HCT116 (cell line): ENCODE measurements around the gene CTSW. TPM values are rescaled to one million over a fixed set of nuclear protein-coding genes. Genes with fewer than 3 reads are reported as not detected.
A peak's percentile ranks its signal among the peaks of the same experiment; 100 is the strongest.

Source experiments
- ATAC-seq: fragments of 200-7000 bp; cut with Tn5 transposase; 2 replicates; pipeline ENCODE4 v1.9.1; 2020; ENCODE audit warnings: mild to moderate bottlenecking, moderate library complexity
- BruUV-seq: library from RNA; stranded (reverse); fragments of 400-500 nt; replicated peaks from 2 replicates; lab custom pipeline; 2021; lab: Mats Ljungman, UMichigan
- CTCF ChIA-PET: fragments of 300-600 bp; sonication (Branson Sonifier 250); formaldehyde crosslinking; loops from one replicate; lab custom pipeline; 2021; ENCODE audit warnings: antibody characterized with exemption; lab: Charles Lee
- POLR2A ChIA-PET: fragments of 300-600, 350-600 bp; sonication (Branson Sonifier 250); formaldehyde crosslinking; loops from one replicate; lab custom pipeline; 2021; ENCODE audit warnings: antibody characterized with exemption; lab: Charles Lee
- RAD21 ChIA-PET, 2 experiments: fragments of 300-600 bp; sonication (Branson Sonifier 250); formaldehyde crosslinking; loops; one replicate each; lab custom pipeline; 2023; ENCODE audit warnings: low total read pairs in 2 of 2; ENCODE audit not compliant: uncharacterized antibody in 2 of 2, unreplicated experiment in 2 of 2, low non-redundant PET in 1 of 2; lab: Charles Lee
- DNase-seq: peaks from one replicate; pipeline ENCODE4 v3.0.0-alpha.2; 2010; ENCODE audit warnings: low read depth, low spot score
- H2AFZ ChIP-seq: fragments of 200-600 bp; shearing (Covaris generic), sonication (generic); 2 replicates; pipeline ENCODE4 v1.6.1; 2017; ENCODE audit warnings: low read depth, mixed run types, mixed read lengths, antibody characterized with exemption, low read length; ENCODE audit not compliant: poor library complexity, severe bottlenecking
- H3K27ac ChIP-seq: 2 replicates; pipeline ENCODE4 v1.5.1; 2012; ENCODE audit warnings: low read depth, low read length
- H3K27me3 ChIP-seq: fragments of 200-600 bp; sonication (generic); 2 replicates; pipeline ENCODE4 v1.6.1; 2016; ENCODE audit warnings: mixed run types, low read length, mixed read lengths; ENCODE audit not compliant: insufficient read depth
- H3K36me3 ChIP-seq, 2 experiments: fragments of 200-500 bp in 1 of 2; fragments of 200-600 bp in 1 of 2; sonication (Bioruptor generic) in 1 of 2; sonication (generic) in 1 of 2; 2 replicates each; pipeline versions ENCODE4 v1.5.1 to v1.6.1; 2014 to 2016; ENCODE audit warnings: low read length in 2 of 2, inconsistent platforms in 1 of 2, mixed read lengths in 1 of 2, mixed run types in 1 of 2; ENCODE audit not compliant: insufficient read depth in 2 of 2, control insufficient read depth in 1 of 2
- H3K4me1 ChIP-seq, 2 experiments: fragments of 200-600 bp in 1 of 2; sonication (generic) in 1 of 2; 2 replicates each; pipeline versions ENCODE4 v1.5.1 to v1.6.1; 2012 to 2017; ENCODE audit warnings: low read length in 2 of 2, inconsistent platforms in 1 of 2, mild to moderate bottlenecking in 1 of 2, mixed read lengths in 1 of 2, mixed run types in 1 of 2, moderate library complexity in 1 of 2; ENCODE audit not compliant: insufficient read depth in 2 of 2, control insufficient read depth in 1 of 2
- H3K4me2 ChIP-seq: fragments of 200-600 bp; sonication (generic); 2 replicates; pipeline ENCODE4 v1.6.1; 2017; ENCODE audit warnings: mixed run types, low read length, mixed read lengths
- H3K4me3 ChIP-seq, 2 experiments: fragments of 200-600 bp in 1 of 2; sonication (generic) in 1 of 2; replicated peaks in 1 of 2; 2 replicates each; pipeline ENCODE4 v1.5.1; 2011 to 2016; ENCODE audit warnings: low read length in 2 of 2, control low read depth in 1 of 2, low read depth in 1 of 2, mild to moderate bottlenecking in 1 of 2, mixed read lengths in 1 of 2, mixed run types in 1 of 2
- H3K79me2 ChIP-seq: fragments of 200-600 bp; sonication (generic); 2 replicates; pipeline ENCODE4 v1.6.1; 2017; ENCODE audit warnings: mild to moderate bottlenecking, mixed run types, low read length, moderate library complexity, mixed read lengths; ENCODE audit not compliant: insufficient read depth
- H3K9ac ChIP-seq: fragments of 200-600 bp; sonication (generic); 2 replicates; pipeline ENCODE4 v1.6.1; 2016; ENCODE audit warnings: low read length, mixed read lengths
- H3K9me2 ChIP-seq: fragments of 200-600 bp; sonication (generic), shearing (Covaris generic); 2 replicates; pipeline ENCODE4 v1.6.1; 2017; ENCODE audit warnings: mixed run types, mild to moderate bottlenecking, moderate library complexity; ENCODE audit not compliant: insufficient read depth
- H3K9me3 ChIP-seq, 2 experiments: fragments of 200-500 bp in 1 of 2; fragments of 200-600 bp in 1 of 2; sonication (Bioruptor generic) in 1 of 2; sonication (generic) in 1 of 2; 2 replicates each; pipeline ENCODE4 v1.6.1; 2014 to 2017; ENCODE audit warnings: low read length in 2 of 2, mixed read lengths in 2 of 2, inconsistent platforms in 1 of 2, low read depth in 1 of 2, mild to moderate bottlenecking in 1 of 2, mixed run types in 1 of 2, moderate library complexity in 1 of 2; ENCODE audit not compliant: control insufficient read depth in 1 of 2, insufficient read depth in 1 of 2
- H4K20me1 ChIP-seq: fragments of 200-600 bp; sonication (generic), shearing (Covaris generic); 2 replicates; pipeline ENCODE4 v1.6.1; 2017; ENCODE audit warnings: mixed run types, mild to moderate bottlenecking, moderate library complexity; ENCODE audit not compliant: insufficient read depth
- EZH2 ChIP-seq: fragments of 200-600 bp; sonication (generic); IDR thresholded peaks from 2 replicates; pipeline ENCODE4 v1.6.1; 2017; ENCODE audit warnings: antibody characterized with exemption, mixed run types
- FOSL1 ChIP-seq: IDR thresholded peaks from 2 replicates; pipeline ENCODE4 v1.6.1; 2012; ENCODE audit warnings: low read depth
- POLR2AphosphoS5 ChIP-seq: IDR thresholded peaks from 2 replicates; pipeline ENCODE4 v1.6.1; 2011; ENCODE audit warnings: mild to moderate bottlenecking, low read depth, low read length, moderate library complexity
- SIN3A ChIP-seq: IDR thresholded peaks from 2 replicates; pipeline ENCODE4 v1.6.1; 2012; ENCODE audit warnings: low read depth
- SP1 ChIP-seq: IDR thresholded peaks from 2 replicates; pipeline ENCODE4 v1.6.1; 2012; ENCODE audit warnings: low read depth
- TCF7L2 ChIP-seq: IDR thresholded peaks from 2 replicates; pipeline ENCODE4 v1.7.0; 2011; ENCODE audit warnings: borderline replicate concordance, inconsistent platforms; ENCODE audit not compliant: insufficient read depth, insufficient read length; ENCODE audit errors: extremely low read depth
- YY1 ChIP-seq: IDR thresholded peaks from 2 replicates; pipeline ENCODE4 v1.6.1; 2011; ENCODE audit warnings: low read length, low read depth, moderate library complexity, mild to moderate bottlenecking; ENCODE audit not compliant: insufficient replicate concordance; ENCODE audit errors: extremely low read depth
- ZFX ChIP-seq: fragments of 450-650 bp; IDR thresholded peaks from 2 replicates; pipeline ENCODE4 v1.6.1; 2017
- ZNF274 ChIP-seq: fragments of 200-500 bp; sonication (Bioruptor generic); IDR thresholded peaks from 2 replicates; pipeline ENCODE4 v1.6.1; 2014; ENCODE audit warnings: mild to moderate bottlenecking, low read depth, low read length, inconsistent platforms
- intact Hi-C: fragments of 100-400 bp; cut with micrococcal nuclease; formaldehyde crosslinking; loops from 2 replicates; pipeline ENCODE4 v1.10.0; 2022
- total RNA-seq: library from RNA; stranded (reverse); gene quantifications from one replicate; pipeline ENCODE4 v1.2.1, GENCODE V29; 2021; ENCODE audit not compliant: unreplicated experiment
- TF ChIP-seq, protein P1 (sequence below): IDR thresholded peaks from 2 replicates; pipeline ENCODE4 v1.6.1; 2012; ENCODE audit warnings: low read depth

The CTSW gene
- total RNA-seq, 1 experiment from 2014 or later, result not detected

DNA sequence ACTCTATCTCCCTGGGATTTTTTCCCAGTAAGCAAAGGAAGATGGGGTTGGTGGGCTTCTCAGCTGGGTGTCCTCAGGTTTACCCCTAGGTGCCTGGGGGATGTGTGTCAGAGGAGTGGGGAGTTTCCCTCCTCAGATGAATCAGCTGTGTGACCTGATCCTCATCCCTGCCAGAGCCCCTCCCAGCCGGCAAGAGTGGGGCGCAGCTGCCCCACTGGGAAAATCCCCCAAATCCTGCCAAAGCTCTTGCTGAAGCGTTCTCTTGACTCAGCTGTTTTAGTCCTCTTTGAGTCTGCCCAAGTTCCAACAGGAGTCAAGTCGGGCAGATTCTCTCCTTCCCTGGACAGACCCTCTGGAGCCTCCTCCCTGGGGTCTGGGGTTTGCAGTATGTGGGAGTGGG lies 33.2 kb downstream of the CTSW start:
- H3K9ac ChIP-seq, result peak overlapping the region; percentile 75
- intact Hi-C loops, result no loop called here
- BruUV-seq, result no TSS peak
- H3K79me2 ChIP-seq, result peaks cover 21% of the 10 kb centered on the region
- no peaks in the 10 kb centered on the region for H3K27me3 ChIP-seq
- CTCF ChIA-PET, result interaction anchor here (2.9 kb wide), 1 partner anchor 24 kb away, joined by 19 read pairs; the partner anchor contains the start of genes CCDC85B and FIBP
- no peak overlapping the region for H3K4me3 ChIP-seq
- H3K9me3 ChIP-seq, result no peaks in the 10 kb centered on the region
- H3K4me2 ChIP-seq, result peak overlapping the region; percentile 96
- H2AFZ ChIP-seq, result no peak overlapping the region
- no peaks in the 10 kb centered on the region for H4K20me1 ChIP-seq
- RAD21 ChIA-PET, result interaction anchor here in 1 of 2 experiments (0.7 kb wide), 1 partner anchor 24 kb away, joined by 3 read pairs; the partner anchor contains the start of gene FIBP
- POLR2A ChIA-PET, result interaction anchor here (0.6 to 4.8 kb wide), 4 partner anchors 10 to 23 kb away, joined by 3 to 39 read pairs (median 20); partner anchors contain the start of genes CCDC85B, FIBP and FOSL1
- peaks cover 67 to 97% of the 10 kb centered on the region in 2 experiments for H3K4me1 ChIP-seq
- no peaks in the 10 kb centered on the region; a peak in 1 of 4 replicates for H3K36me3 ChIP-seq
- DNase-seq (no peak), ATAC-seq (no peak)
- TF ChIP-seq SP1 (no peak), ZNF274 (no peak)
- H3K9me2 ChIP-seq, result no peaks in the 10 kb centered on the region
- peak overlapping the region; percentile 75 for H3K27ac ChIP-seq

DNA sequence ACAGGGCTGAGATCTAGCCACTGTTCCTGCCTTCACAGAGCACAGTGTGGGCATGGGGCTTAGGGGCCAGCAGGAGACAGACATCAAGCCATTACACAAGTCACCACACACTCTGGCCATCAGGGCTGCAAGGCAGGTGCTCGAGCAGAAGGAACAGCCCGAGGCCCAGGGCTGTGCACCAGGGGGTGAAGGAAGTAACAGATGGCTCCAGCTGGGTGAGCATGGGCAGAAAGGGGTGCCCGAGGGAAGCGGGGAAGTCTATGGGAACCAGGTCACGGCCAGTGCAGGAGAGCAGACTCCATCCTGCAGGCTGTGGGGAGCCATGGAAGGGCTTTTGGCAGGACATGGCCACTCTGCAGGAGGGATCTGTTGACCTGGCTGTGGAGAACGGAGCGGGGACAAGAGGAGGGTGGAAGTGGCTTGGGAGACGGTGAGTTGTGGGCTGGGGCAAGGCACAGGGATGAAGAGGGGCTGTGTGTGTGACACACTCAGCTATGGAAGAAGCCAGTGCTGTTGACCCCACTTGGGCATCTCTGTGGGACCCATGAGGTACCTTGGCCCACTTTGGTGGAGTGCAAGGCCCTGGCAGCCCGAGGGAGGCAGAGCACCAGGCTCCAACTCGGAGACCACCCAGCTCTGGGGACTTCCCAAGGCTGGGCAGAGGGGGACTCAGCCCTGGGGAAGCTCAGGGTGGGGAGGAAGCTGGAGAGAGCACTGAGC lies 35.6 kb downstream of the CTSW start:
- peak; percentile 2 for ATAC-seq
- ChIA-PET RAD21 (interaction anchor here (0.5 to 1.1 kb wide), 4 partner anchors 22 to 27 kb away, joined by 3 to 10 read pairs (median 4); partner anchors contain the start of gene FIBP (in 1 of the 2)), CTCF (interaction anchor here (0.8 to 2.2 kb wide), 7 partner anchors 20 to 31 kb away, joined by 3 to 15 read pairs (median 3); partner anchors contain the start of genes CCDC85B and FIBP), POLR2A (interaction anchor here (1.0 to 2.8 kb wide), 13 partner anchors 9 to 97 kb away, joined by 3 to 80 read pairs (median 4); partner anchors contain the start of genes BANF1, CCDC85B, CFL1 and CST6)
- no peaks in the 10 kb centered on the region for H3K27me3 ChIP-seq
- no peaks in the 10 kb centered on the region for H3K9me2 ChIP-seq
- H3K4me1 ChIP-seq, result peaks cover 67 to 85% of the 10 kb centered on the region in 2 experiments
- no peak for TF ChIP-seq POLR2AphosphoS5
- TF ChIP-seq YY1, result no peak
- TF ChIP-seq, protein P1, sequence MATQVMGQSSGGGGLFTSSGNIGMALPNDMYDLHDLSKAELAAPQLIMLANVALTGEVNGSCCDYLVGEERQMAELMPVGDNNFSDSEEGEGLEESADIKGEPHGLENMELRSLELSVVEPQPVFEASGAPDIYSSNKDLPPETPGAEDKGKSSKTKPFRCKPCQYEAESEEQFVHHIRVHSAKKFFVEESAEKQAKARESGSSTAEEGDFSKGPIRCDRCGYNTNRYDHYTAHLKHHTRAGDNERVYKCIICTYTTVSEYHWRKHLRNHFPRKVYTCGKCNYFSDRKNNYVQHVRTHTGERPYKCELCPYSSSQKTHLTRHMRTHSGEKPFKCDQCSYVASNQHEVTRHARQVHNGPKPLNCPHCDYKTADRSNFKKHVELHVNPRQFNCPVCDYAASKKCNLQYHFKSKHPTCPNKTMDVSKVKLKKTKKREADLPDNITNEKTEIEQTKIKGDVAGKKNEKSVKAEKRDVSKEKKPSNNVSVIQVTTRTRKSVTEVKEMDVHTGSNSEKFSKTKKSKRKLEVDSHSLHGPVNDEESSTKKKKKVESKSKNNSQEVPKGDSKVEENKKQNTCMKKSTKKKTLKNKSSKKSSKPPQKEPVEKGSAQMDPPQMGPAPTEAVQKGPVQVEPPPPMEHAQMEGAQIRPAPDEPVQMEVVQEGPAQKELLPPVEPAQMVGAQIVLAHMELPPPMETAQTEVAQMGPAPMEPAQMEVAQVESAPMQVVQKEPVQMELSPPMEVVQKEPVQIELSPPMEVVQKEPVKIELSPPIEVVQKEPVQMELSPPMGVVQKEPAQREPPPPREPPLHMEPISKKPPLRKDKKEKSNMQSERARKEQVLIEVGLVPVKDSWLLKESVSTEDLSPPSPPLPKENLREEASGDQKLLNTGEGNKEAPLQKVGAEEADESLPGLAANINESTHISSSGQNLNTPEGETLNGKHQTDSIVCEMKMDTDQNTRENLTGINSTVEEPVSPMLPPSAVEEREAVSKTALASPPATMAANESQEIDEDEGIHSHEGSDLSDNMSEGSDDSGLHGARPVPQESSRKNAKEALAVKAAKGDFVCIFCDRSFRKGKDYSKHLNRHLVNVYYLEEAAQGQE, result no peak
- no peak for TF ChIP-seq SIN3A
- no peak for TF ChIP-seq EZH2
- TF ChIP-seq SP1, result no peak
- TF ChIP-seq ZFX, result no peak
- TF ChIP-seq FOSL1, result no peak
- TF ChIP-seq TCF7L2, result no peak
- peaks cover 0 to 7% of the 10 kb centered on the region in 2 experiments; a peak in 1 of 4 replicates for H3K36me3 ChIP-seq
- no peaks in the 10 kb centered on the region for H4K20me1 ChIP-seq
- no TSS peak for BruUV-seq
- H3K9ac ChIP-seq, result peak overlapping the region; percentile 99
- H3K4me2 ChIP-seq, result peak overlapping the region; percentile 96
- peaks cover 39% of the 10 kb centered on the region for H3K79me2 ChIP-seq
- H3K4me3 ChIP-seq, result peak overlapping the region in 1 of 2 experiments; percentile 86; a peak in 2 of 4 replicates
- peak overlapping the region; percentile 95 for H3K27ac ChIP-seq
- intact Hi-C loops, result loop anchor here (1.0 kb wide), 1 partner anchor 24 kb away; no protein-coding TSS in a partner anchor
- no peak for DNase-seq
- no peak overlapping the region for H2AFZ ChIP-seq
- no peaks in the 10 kb centered on the region for H3K9me3 ChIP-seq
